Fibroblast of lung (primary cell): ENCODE measurements around the gene ZNF580. TPM values are rescaled to one million over a fixed set of nuclear protein-coding genes. Genes with fewer than 3 reads are reported as not detected.

ENCODE experiments used
- DNase-seq, 2 donors: peaks; one replicate each; pipeline versions ENCODE4 v3.0.0 to v3.0.0-alpha.2; 2010; ENCODE audit warnings: low read depth in 2 of 2
- H2AFZ ChIP-seq: 2 replicates; pipeline ENCODE4 v1.5.1; 2012; ENCODE audit warnings: low read length, control low read depth, inconsistent platforms
- H3K27ac ChIP-seq: 2 replicates; pipeline ENCODE4 v1.5.1; 2011; ENCODE audit warnings: low read length, control low read depth; ENCODE audit not compliant: insufficient read depth
- H3K27me3 ChIP-seq: 2 replicates; pipeline ENCODE4 v1.5.1; 2011; ENCODE audit warnings: mild to moderate bottlenecking, low read length; ENCODE audit not compliant: control insufficient read depth, insufficient read depth
- H3K36me3 ChIP-seq: 2 replicates; pipeline ENCODE4 v1.5.1; 2011; ENCODE audit warnings: low read length; ENCODE audit not compliant: control insufficient read depth, insufficient read depth
- H3K4me1 ChIP-seq: 2 replicates; pipeline ENCODE4 v1.5.1; 2011; ENCODE audit warnings: low read length; ENCODE audit not compliant: control insufficient read depth, insufficient read depth; ENCODE audit errors: extremely low read depth
- H3K4me2 ChIP-seq: 2 replicates; pipeline ENCODE4 v1.5.1; 2011; ENCODE audit warnings: low read length, control low read depth; ENCODE audit not compliant: insufficient read depth; ENCODE audit errors: extremely low read depth
- H3K4me3 ChIP-seq, 4 experiments: fragments of 200-600 bp in 1 of 4; sonication (generic) in 1 of 4; replicated peaks in 1 of 4; 2 replicates each; pipeline ENCODE4 v1.5.1; 2011 to 2016; ENCODE audit warnings: low read length in 4 of 4, low read depth in 3 of 4, mild to moderate bottlenecking in 3 of 4, control low read depth in 2 of 4, inconsistent platforms in 1 of 4, mixed read lengths in 1 of 4; ENCODE audit not compliant: insufficient read depth in 1 of 4; ENCODE audit errors: control extremely low read depth in 1 of 4
- H3K79me2 ChIP-seq: 2 replicates; pipeline ENCODE4 v1.5.1; 2012; ENCODE audit warnings: mild to moderate bottlenecking, low read length, inconsistent platforms; ENCODE audit not compliant: control insufficient read depth, insufficient read depth
- H3K9ac ChIP-seq: 2 replicates; pipeline ENCODE4 v1.5.1; 2011; ENCODE audit warnings: mild to moderate bottlenecking, low read length, control low read depth; ENCODE audit not compliant: insufficient read depth
- H3K9me3 ChIP-seq: 2 replicates; pipeline ENCODE4 v1.5.1; 2012; ENCODE audit warnings: low read depth, low read length; ENCODE audit not compliant: control insufficient read depth, insufficient read depth
- H4K20me1 ChIP-seq: 2 replicates; pipeline ENCODE4 v1.5.1; 2011; ENCODE audit warnings: low read length; ENCODE audit not compliant: control insufficient read depth, insufficient read depth; ENCODE audit errors: extremely low read depth
- EZH2 ChIP-seq: IDR thresholded peaks from 2 replicates; pipeline ENCODE4 v1.5.1; 2012; ENCODE audit warnings: low read length, control low read depth, mild to moderate bottlenecking; ENCODE audit errors: missing control alignments
- polyA plus RNA-seq, 2 donors: library from polyadenylated mRNA; depleted of rRNA in 1 of 2; stranded (reverse) in 1 of 2; unstranded in 1 of 2; fragments of >200 nt; gene quantifications; 2 replicates each; pipeline ENCODE4 v1.2.1, GENCODE V29; 2011 to 2012; ENCODE audit warnings: missing spikeins in 1 of 2
- total RNA-seq: library from RNA; depleted of rRNA; stranded (reverse); fragments of >200 nt; gene quantifications from 2 replicates; pipeline ENCODE4 v1.2.1, GENCODE V29; 2014
- TF ChIP-seq, protein P1 (sequence below), 2 donors: IDR thresholded peaks in 1 of 2; conservative IDR thresholded peaks in 1 of 2; 1 replicate in 1 of 2; 2 replicates in 1 of 2; pipeline ENCODE4 v1.5.1; 2011 to 2012; ENCODE audit warnings: low read length in 2 of 2, control low read depth in 1 of 2, inconsistent platforms in 1 of 2, low read depth in 1 of 2, mild to moderate bottlenecking in 1 of 2

Gene ZNF580
- total and polyA plus RNA-seq, 2 donors (not counting 1 experiment from before 2014, with no cell fraction given), result 4.1 to 7.2 TPM

DNA sequence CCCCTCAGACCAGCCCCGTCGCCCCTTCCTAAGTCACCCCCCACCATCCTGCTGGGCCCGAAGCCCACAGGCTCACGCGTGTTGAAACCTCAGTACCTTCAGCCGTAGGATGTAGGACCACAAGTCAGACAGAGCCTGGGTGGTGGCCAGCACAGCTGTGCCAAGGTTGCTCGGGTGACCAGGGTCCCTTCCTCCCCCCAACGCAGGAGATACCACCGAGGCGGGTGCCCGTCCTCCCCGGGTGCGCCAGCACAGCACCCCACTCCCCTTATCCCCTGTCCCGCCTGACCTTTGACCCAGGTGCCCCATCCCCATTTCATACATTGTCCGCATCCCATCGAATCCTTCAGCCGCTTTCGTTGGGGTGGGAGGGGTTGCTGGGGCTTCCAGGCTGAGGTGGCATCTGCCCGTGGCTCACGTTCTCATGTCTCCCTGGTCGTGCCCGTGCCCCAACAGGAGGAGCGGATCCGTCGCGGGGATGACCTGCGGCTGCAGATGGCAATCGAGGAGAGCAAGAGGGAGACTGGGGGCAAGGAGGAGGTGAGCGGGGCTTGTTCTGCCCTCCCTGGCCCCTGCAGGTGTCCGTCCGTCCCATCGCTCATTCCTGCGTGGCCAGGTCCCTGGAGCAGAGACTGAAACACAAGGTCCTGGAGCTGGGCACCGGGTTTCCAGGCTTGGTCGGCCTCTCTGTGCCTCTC is 48.8 kb downstream of the ZNF580 start:
- H4K20me1 ChIP-seq, result no peaks in the 10 kb centered on the region
- peaks cover 24% of the 10 kb centered on the region for H3K79me2 ChIP-seq
- H3K27ac ChIP-seq, result no peak overlapping the region
- DNase-seq, result no peak
- no peak overlapping the region for H2AFZ ChIP-seq
- no peak overlapping the region for H3K4me2 ChIP-seq
- no peaks in the 10 kb centered on the region for H3K9me3 ChIP-seq
- H3K9ac ChIP-seq, result no peak overlapping the region
- TF ChIP-seq, protein P1, sequence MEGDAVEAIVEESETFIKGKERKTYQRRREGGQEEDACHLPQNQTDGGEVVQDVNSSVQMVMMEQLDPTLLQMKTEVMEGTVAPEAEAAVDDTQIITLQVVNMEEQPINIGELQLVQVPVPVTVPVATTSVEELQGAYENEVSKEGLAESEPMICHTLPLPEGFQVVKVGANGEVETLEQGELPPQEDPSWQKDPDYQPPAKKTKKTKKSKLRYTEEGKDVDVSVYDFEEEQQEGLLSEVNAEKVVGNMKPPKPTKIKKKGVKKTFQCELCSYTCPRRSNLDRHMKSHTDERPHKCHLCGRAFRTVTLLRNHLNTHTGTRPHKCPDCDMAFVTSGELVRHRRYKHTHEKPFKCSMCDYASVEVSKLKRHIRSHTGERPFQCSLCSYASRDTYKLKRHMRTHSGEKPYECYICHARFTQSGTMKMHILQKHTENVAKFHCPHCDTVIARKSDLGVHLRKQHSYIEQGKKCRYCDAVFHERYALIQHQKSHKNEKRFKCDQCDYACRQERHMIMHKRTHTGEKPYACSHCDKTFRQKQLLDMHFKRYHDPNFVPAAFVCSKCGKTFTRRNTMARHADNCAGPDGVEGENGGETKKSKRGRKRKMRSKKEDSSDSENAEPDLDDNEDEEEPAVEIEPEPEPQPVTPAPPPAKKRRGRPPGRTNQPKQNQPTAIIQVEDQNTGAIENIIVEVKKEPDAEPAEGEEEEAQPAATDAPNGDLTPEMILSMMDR (conservative IDR thresholded peaks at IDR 0.05 in 1 of 2, IDR thresholded peaks at IDR 0.05 in 1 of 2; ENCODE audit: low read depth in 1 of 2, low read length in 2 of 2), result no peak
- no peak for TF ChIP-seq EZH2
- H3K4me1 ChIP-seq, result no peaks in the 10 kb centered on the region
- H3K36me3 ChIP-seq, result peaks cover 35% of the 10 kb centered on the region
- no peaks in the 10 kb centered on the region for H3K27me3 ChIP-seq
- H3K4me3 ChIP-seq, result no peak overlapping the region

DNA sequence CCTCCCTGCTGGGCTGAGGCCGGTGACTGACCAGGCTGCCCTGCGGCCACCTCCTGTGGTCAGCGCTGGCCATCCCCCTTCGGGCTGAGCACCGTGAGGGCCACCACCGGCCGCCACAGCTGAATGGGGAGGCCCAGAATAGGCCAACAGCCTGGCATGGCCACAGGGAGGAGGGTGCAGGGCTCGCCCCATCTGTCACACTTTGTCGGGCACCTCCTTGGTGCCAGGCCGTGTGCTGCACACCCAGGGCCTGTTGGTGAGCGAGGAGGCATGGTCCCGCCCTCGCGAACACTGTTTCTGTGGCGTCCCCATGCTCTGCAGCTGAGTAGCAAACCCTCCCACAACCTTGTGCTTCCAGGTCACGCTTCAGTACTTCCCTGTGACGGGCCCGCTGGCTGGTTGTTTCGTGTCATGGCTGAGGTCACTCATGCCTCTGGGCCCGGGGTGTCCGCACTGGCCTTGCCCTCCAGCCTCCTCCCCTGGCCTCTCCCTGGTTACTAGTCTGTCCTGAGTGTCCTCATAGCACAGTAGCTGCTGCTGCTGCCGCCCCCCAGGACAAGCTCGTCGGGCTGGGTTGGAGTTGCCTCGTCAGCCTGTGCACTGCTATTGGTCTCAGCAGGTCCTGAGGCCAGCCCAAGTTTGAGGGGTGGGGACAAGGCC is 49.4 kb downstream of the ZNF580 start:
- no peaks in the 10 kb centered on the region for H3K4me1 ChIP-seq
- H3K9ac ChIP-seq, result no peak overlapping the region
- no peak for TF ChIP-seq EZH2
- TF ChIP-seq, protein P1 (conservative IDR thresholded peaks at IDR 0.05 in 1 of 2, IDR thresholded peaks at IDR 0.05 in 1 of 2; ENCODE audit: low read depth in 1 of 2, low read length in 2 of 2), result no peak
- no peak overlapping the region for H3K4me3 ChIP-seq
- no peak overlapping the region for H3K4me2 ChIP-seq
- peaks cover 34% of the 10 kb centered on the region for H3K36me3 ChIP-seq
- peaks cover 17% of the 10 kb centered on the region for H3K79me2 ChIP-seq
- no peaks in the 10 kb centered on the region for H3K9me3 ChIP-seq
- no peak overlapping the region for H3K27ac ChIP-seq
- DNase-seq, result no peak
- H3K27me3 ChIP-seq, result no peaks in the 10 kb centered on the region
- no peak overlapping the region for H2AFZ ChIP-seq
- H4K20me1 ChIP-seq, result no peaks in the 10 kb centered on the region

DNA sequence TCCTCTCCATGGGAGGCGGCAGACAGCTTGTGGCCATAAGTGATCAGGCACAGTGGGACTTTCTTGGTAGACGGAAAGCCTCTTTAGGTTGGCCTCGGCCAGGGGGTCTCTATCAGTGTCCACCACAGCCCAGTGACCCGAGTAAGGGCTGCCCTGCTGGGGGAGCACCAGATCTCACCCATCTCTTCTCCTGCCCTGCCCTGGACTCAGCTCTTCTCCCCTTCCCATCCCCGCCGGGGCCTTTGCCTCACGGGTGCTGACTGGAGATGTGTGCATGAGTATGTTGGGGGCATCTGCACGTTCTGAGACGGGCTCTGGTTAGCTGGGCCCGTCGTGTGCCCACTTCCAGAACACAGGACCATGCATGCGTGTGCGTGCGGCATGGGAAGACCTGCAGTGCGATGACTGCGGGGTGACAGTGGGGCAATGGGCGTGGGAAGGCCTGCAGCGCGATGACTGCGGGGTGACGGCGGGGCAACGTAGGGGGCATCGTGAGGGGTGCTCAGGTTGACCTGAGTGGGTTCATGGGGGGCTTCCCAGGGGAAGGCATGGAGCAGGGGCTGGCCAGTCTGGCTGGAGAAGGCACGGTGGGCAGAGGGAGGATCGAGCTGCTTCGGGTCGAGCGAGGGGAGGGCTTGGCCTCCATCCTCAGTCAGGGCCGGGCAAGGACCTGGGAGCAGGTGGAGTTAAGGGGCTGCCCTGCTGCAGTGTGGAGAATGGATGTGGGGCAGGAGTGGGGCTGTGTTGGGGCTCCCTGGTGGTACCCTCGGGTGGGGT is 50.2 kb downstream of the ZNF580 start:
- H3K27ac ChIP-seq, result no peak overlapping the region
- H3K4me1 ChIP-seq, result no peaks in the 10 kb centered on the region
- no peak for TF ChIP-seq EZH2
- peaks cover 11% of the 10 kb centered on the region for H3K79me2 ChIP-seq
- no peak overlapping the region for H3K9ac ChIP-seq
- H3K4me2 ChIP-seq, result no peak overlapping the region
- no peaks in the 10 kb centered on the region for H4K20me1 ChIP-seq
- no peak overlapping the region for H2AFZ ChIP-seq
- no peaks in the 10 kb centered on the region for H3K9me3 ChIP-seq
- peaks cover 32% of the 10 kb centered on the region for H3K36me3 ChIP-seq
- no peak overlapping the region for H3K4me3 ChIP-seq
- no peaks in the 10 kb centered on the region for H3K27me3 ChIP-seq
- no peak for DNase-seq
